CD4-positive, alpha-beta T cell treated with Interferon gamma for 1 hour (primary cell): ENCODE measurements around the gene ETFRF1.

Experiments used
- DNase-seq: peaks from one replicate; pipeline ENCODE4 v3.0.0-alpha.2; 2020

Gene ETFRF1

DNA sequence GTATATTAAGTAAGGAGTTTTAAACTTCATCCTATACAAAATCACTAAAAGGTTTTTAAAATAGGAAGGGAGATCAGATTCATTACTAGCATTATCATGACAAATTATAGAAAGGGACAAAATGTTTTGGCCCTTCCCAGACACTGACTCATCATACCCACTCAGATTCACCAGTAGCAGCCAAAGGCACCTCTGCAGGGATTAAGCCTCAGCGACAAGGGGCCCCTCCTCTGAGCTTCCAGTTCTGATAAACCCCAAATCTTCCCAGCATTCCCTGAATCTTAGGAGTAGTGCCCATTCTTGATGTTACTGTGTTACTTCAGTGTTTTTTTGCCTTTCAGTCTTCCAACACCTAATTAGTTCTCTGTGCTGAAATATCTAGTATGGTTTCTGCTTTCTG lies 41.2 kb downstream of the ETFRF1 start:
- no peak for DNase-seq

DNA sequence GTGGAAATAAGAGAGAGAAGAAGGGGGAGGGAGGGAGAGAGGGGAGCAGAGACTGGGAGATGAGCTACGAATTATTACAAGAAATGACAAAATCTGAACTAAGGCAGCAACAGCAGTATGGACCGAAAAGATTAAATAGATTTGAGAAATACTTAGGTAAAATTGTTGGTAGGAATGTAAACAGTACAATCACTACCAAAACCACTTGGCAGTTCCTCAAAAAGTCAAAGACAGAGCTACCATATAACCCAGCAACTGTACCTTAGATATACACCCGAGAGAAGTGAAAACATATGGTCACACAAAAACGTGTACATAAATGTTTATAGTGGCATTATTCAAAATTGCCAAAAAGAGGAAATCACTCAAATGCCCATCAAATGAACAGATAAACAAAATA lies 41.6 kb downstream of the ETFRF1 start:
- DNase-seq = no peak

DNA sequence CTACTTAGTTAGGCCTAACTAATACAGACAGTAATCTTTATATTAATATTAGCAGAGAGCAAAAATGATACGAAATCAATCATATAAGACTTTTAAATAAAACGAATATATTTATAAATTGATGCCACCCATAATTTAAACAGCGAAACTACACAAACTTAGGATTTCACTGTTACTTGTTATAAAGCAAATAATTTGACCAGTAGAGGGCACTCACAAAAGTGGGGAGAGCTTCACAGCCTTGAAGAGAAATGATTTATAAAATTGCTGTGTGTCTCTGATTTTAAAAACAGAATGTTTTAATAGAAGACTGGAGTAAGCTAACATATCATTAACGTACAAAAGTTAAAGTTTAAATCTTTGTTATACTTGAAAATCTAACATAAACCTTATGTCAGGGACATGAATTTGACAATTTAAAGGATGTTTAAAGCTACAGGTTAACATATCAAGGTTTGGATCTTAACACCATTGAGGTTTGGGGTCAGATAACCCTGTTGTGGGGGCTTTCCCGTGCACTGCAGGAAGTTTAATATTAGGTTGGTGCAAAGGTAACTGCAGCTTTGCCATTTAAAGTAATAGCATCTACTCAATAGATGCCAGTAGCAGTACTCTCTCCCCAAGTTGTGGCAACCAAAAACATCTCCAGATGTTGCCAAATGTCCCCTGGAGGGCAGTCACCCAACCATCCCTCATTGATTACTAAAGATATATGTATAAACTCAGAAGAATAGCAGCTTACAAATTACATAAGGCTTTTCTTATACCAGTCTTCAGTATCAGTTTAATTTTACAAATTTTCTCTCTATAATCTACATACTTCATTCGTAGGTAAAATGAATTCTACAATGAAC lies 46.4 kb downstream of the ETFRF1 start:
- DNase-seq = peak; percentile 46

DNA sequence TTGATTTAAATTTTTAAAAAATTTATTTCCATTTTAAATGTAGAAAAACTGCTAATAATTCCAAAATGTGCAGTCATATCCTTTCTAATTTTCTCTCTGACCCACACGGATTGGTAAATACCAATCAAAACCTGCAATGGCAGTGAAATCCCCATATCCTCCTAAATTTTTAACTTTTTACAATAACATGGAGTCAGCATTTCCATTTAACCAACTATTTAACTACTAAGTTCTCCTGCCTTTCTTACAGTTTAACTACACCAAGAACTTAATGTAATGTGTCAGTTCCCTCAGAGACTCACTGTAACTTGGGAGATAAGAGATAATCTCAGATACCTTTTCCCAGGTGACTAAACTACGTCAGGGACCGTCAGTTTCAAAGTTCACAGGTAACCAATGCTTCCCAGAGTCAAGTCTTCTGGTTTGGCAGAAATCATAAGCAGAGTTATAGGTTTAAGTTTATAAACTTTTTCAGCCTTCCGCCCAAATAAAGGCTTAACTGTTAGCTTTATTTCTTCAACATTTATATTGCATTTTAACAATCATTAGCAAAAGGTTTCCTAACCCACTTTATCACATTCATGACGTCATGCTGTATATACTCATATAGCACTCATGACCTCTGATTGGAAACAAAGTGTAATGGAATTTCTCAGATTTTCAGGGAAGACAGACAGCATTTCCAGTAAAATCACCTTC lies 48.1 kb downstream of the ETFRF1 start:
- no peak for DNase-seq

DNA sequence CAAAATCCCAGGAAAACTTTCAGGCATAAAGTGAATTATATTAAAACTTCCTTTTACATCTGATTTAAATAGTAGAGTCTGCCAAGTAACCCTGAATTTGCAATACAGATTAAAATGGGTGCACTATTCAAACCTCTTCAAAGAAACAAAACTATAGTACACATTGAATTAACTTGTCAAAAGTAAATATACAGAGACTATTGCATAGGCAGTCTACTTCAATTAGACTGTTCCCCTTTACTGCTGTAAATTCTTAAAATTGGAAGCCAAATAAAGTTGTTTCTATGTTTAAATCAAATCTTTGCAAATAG lies 48.6 kb downstream of the ETFRF1 start:
- DNase-seq = no peak

DNA sequence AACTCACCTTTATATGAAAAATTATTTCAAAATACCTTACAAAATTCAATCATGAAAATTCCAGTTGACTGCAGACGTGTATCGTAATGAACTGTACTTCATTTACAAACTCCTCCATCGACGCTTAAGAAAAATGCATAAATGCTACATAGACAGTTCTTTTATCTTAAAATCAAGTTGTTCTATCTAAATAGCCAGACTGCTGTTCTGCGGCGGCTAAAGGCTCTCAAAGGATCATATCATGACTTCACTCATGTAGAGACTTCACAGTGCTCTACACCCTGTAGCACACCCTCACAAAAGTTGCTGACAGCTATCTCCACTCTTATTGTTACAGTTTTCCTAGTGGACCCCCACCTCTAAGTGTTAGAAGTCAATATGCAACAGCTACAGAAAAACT lies 50.5 kb downstream of the ETFRF1 start:
- DNase-seq = no peak

DNA sequence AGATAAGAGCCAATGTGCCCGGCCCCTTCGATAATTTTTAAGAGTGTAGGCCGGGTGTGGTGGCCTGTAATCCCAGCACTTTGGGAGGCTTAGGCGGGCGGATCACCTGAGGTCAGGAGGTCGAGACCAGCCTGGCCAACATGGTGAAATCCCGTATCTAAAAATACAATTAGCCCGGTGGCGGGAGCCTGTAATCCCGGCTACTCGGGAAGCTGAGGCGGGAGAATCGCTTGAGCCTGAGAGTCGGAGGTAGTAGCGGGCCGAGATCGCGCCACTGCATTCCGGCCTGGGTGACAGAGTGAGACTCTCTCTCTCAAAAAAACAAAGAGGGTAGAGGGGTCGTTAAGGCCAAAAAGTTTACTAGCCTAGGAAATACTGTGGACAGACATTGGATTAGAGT lies 53.1 kb downstream of the ETFRF1 start:
- no peak for DNase-seq

DNA sequence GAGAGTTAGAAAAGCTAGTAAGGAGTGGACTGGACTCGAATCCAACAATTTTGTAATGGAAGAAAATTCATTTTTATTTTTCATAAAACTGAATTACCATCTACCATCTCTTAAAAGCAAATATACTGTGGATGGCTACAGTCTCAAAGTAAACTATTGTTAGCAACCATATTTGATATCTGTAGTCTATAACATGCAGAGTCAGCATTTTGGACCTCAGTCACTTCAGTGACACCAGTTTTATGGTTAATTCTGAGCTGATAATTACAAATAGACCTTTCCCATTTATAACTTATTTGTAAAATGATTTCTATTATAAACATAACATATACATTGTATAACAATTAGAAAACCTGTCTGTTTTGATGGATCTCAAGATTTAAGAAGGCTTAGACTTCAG lies 53.7 kb downstream of the ETFRF1 start:
- DNase-seq = no peak

DNA sequence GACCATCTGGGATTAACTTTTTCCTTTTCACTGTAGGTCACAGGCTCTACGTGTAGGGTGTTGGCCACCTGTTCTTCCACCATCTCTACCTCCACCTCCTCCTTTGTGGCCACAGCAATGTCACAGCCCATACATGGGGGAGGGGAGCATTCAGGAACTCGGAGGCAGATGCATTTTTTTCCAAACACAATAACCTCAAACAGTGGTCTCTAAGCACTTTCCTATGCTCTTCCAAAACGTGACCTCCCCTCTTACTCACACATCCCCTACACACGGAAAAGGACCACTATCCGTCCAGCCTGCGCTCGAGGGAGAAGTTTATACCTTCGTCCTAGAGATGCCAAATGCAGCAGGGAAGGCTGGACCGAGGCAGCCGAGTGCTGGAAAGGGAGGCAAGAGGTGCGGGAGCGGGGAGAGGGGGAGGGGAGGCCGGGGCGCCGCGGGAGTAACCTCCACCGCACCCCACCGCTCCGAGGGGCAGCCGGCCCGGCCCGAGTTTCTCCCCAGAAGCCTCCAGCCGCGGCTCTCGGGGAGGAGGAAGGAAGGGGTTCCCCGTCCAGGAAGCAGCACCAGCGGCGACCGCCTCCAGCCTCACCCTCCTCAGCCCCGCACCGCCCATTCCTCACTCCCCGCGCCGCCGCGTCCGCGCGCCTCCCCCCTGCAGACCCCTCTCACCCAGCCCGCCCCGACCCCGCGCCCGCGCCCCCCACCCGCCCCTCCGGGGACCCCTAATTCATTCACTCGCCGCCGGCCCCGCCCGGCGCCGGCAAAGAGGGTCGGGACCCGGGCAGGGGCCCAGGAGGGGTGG lies 55.1 kb downstream of the ETFRF1 start:
- peak; percentile 50 for DNase-seq

DNA sequence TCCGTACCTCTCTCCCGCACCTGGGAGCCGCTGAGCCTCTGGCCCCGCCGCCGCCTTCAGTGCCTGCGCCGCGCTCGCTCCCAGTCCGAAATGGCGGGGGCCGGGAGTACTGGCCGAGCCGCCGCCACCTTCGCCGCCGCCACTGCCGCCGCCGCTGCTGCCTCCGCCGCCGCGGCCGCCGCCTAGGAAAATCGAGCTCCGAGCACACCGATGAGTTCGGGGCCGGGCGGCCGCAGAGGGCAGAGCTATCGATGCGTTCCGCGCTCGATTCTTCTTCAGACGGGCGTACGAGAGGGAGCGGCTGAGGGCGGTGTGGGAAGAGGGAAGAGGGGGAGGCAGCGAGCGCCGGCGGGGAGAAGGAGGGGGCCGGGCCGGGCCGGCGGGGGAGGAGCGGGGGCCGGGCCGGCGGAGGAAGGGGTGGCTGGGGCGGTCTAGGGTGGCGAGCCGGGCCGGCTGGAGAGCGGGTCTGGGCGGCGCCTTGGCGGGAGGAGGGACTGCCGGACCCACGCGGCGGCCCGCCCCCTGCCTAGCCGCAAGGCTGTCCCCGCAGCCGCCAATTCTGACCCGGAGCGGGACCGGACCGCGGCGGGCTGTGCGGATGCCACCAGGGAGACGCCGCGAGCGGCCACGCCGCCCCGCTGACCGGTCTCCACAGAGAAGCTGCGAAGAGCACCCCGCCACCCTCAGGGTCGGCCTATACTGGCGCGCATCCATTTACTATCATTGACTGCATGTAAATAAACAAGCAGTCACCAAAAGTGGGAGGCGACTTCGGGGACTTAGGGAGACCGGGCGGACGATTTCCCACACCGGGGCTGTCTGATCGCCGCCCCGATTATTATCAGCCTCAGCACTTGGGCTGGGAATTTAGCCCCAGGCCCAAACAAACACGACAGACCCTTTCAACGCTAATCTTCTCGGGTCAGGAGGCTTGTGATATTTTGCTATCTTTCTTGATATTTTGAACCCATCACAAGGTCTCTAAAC lies 56.0 kb downstream of the ETFRF1 start, which contains the start of gene KRAS:
Gene KRAS, minus strand, starts transcription at position 186 of the 987 bp plus-strand sequence.
- peak; percentile 93 for DNase-seq

DNA sequence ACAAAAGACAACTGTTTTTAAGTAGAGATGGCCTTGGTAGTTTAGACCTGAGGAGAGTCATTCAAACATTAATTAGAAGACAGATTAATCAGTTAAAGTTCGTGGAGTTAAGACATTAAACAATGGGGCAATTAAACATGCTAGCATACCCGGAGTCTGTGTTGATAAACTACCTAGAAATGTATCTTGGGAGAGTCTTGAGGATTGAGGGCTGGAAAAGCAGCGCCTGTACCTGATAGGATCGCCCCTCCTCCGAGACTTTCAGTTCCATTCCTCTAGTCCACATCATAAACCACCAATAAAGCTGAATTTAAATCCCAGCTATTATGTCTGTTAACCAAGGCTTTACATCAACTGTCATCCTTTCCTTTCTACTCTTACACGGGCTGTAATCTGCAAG lies 56.7 kb downstream of the ETFRF1 start:
- DNase-seq = no peak

DNA sequence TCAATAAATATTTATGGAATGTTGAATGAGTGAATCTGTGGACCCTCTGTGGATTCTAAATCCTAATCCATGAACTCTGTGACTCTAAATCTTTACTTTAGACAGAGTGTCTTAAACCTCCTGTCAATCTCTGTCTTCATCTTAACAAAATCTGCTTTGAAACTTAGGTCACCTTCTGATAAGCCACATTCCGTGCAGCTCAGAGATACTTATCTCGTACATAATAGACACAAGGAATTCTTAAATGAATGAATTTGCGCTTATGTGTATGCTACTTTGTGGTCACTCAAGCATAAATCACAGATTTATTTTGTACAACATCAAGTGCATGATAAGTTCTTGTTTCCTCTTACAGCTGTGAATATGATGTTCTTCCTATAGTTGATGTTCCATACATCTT lies 57.9 kb downstream of the ETFRF1 start:
- DNase-seq = no peak

DNA sequence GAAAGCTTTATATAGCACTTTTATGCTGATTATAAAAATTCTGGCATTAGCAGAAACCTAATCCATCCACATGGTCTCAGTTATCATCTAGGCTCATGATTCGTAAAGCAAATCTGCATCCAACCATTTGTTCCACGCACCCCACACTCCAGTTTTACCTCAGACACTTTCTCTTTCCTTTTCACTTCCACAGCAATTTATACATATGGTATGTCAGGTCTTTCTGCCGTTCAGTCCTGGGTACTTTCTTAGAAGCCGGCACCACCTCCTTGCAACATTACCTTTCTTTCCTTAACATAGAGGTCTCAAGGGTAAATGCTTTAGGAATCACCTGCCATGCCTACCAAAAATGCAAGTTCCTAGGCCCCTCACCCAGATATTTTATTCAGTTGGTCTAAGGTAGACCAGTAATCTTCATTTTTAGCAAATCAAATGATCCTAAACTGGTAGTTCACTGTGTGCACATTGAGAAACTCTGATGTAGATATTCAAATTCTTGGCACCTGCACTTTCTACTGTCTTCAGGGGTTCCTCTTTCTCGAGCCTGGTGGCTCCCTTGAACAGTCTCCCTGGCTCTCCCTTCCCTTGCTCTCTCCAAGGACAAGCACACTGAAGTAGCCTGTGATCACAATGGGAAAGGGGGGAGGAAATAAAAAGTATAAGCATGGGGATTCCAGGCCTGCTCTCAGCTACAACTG lies 58.5 kb downstream of the ETFRF1 start:
- no peak for DNase-seq

DNA sequence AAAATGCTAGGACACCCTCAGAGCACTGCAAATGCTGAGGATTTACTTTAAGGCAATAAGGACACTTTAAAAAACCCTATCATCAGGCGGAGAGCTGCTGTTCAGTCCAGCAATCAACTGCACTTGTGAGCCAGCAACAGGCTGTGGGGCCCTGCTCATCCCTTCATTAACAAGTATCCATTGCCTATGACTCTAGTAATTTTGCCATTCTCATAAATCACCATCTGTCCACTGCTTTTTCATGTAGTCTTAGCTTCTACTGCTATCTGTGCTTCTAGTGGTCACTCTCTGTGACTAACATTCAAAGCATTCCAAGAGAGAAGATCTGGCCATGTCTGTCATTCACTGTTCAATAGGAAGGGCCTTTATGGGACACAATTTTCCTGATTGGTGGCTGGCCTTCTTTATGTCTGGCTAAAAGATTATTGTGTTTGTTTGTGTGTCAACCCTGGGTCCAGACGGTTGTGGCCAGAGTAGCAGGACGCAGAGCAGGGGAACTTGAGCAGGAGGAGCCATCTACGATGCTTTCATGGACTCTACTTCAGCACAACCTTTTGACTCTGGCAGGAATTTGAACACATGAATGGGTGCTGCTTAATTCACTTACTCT lies 59.3 kb downstream of the ETFRF1 start:
- no peak for DNase-seq
